A673 (cell line): ENCODE measurements around the gene NPC2. TPM values are rescaled to one million over a fixed set of nuclear protein-coding genes. Genes with fewer than 3 reads are reported as not detected.
"Not testable (repeated sequence)": the region's sequence is repeated elsewhere in the genome, so short reads cannot be mapped to it uniquely, and the experiment has no call there.

Source experiments
- BruUV-seq: library from RNA; stranded (reverse); fragments of 400-500 nt; replicated peaks from 2 replicates; lab custom pipeline; 2021; lab: Mats Ljungman, UMichigan
- CTCF ChIA-PET: fragments of 300-600 bp; sonication (Branson Sonifier 250); formaldehyde crosslinking; loops from one replicate; lab custom pipeline; 2022; ENCODE audit warnings: antibody characterized with exemption; lab: Charles Lee
- POLR2A ChIA-PET: fragments of 300-600 bp; sonication (Branson Sonifier 250); formaldehyde crosslinking; loops from one replicate; lab custom pipeline; 2022; ENCODE audit warnings: antibody characterized with exemption; ENCODE audit not compliant: low non-redundant PET; lab: Charles Lee
- DNase-seq: peaks from one replicate; pipeline ENCODE4 v3.0.0-alpha.2; 2015; ENCODE audit warnings: low spot score
- H3K27ac ChIP-seq: fragments of 200-600 bp; sonication (generic); 2 replicates; pipeline ENCODE4 v1.5.1; 2016; ENCODE audit warnings: mixed run types, low read depth, mild to moderate bottlenecking, mixed read lengths, antibody characterized with exemption, low read length; ENCODE audit not compliant: poor library complexity, severe bottlenecking
- H3K27me3 ChIP-seq: fragments of 200-600 bp; sonication (generic); replicated peaks from 2 replicates; pipeline ENCODE4 v1.6.1; 2017; ENCODE audit warnings: mixed run types, low read depth, mild to moderate bottlenecking, mixed read lengths, antibody characterized with exemption, low read length; ENCODE audit not compliant: insufficient read depth, poor library complexity
- H3K36me3 ChIP-seq: fragments of 200-600 bp; sonication (generic); 2 replicates; pipeline ENCODE4 v1.6.1; 2016; ENCODE audit warnings: mixed run types, mild to moderate bottlenecking, mixed read lengths, antibody characterized with exemption, low read length; ENCODE audit not compliant: insufficient read depth, poor library complexity, severe bottlenecking
- H3K4me1 ChIP-seq: fragments of 200-600 bp; sonication (generic); 2 replicates; pipeline ENCODE4 v1.6.1; 2017; ENCODE audit warnings: mixed run types, mild to moderate bottlenecking, mixed read lengths, antibody characterized with exemption, low read length; ENCODE audit not compliant: insufficient read depth, poor library complexity, severe bottlenecking
- H3K4me3 ChIP-seq: fragments of 200-600 bp; sonication (generic); 2 replicates; pipeline ENCODE4 v1.5.1; 2016; ENCODE audit warnings: low read depth, mixed run types, mild to moderate bottlenecking, mixed read lengths, low read length; ENCODE audit not compliant: poor library complexity, severe bottlenecking
- H3K9me3 ChIP-seq: fragments of 200-600 bp; sonication (generic); 2 replicates; pipeline ENCODE4 v1.6.1; 2016; ENCODE audit warnings: mixed run types, low read depth, mild to moderate bottlenecking, mixed read lengths, antibody characterized with exemption, low read length; ENCODE audit not compliant: poor library complexity, severe bottlenecking
- EZH2 ChIP-seq: fragments of 200-600 bp; sonication (generic); IDR thresholded peaks from 2 replicates; pipeline ENCODE4 v1.6.1; 2017; ENCODE audit warnings: borderline replicate concordance, low read depth, mild to moderate bottlenecking, mixed read lengths, antibody characterized with exemption, low read length; ENCODE audit not compliant: poor library complexity, severe bottlenecking
- intact Hi-C: fragments of 100-400 bp; cut with micrococcal nuclease; formaldehyde crosslinking; loops from one replicate; pipeline ENCODE4 v1.10.0; 2022; ENCODE audit not compliant: unreplicated experiment
- total RNA-seq: library from RNA; stranded (reverse); gene quantifications from 2 replicates; pipeline ENCODE4 v1.2.3, GENCODE V29; 2021
- TF ChIP-seq, protein P1 (sequence below): fragments of 300-800, 200-600 bp; sonication (generic); conservative IDR thresholded peaks from 2 replicates; pipeline ENCODE4 v1.5.1; 2017; ENCODE audit warnings: low read depth, mild to moderate bottlenecking, antibody characterized with exemption, low read length, moderate library complexity, mixed read lengths

NPC2 gene
- total RNA-seq, 1 experiment from 2014 or later = 68.8 TPM

DNA sequence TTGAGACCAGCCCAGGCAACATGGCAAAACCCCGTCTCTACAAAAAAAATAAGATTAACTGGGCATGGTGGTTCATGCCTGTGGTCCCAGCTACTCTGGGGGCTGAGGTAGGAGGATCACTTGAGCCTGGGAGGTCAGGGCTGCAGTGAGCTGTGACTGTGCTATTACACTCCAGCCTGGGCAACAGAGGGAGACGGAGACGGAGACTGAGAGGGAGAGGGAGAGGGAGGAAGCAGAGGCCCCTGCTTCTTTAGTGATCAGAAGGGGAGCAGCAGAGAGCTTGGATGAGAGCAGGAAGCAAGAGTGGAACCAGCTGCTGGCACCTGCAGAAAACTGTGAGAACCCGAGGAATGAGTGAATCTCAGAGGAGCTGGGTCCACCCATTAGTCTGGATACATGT, 46.4 kb upstream of the NPC2 start:
- intact Hi-C loops = no loop called here
- no peak for TF ChIP-seq EZH2
- TF ChIP-seq, protein P1, sequence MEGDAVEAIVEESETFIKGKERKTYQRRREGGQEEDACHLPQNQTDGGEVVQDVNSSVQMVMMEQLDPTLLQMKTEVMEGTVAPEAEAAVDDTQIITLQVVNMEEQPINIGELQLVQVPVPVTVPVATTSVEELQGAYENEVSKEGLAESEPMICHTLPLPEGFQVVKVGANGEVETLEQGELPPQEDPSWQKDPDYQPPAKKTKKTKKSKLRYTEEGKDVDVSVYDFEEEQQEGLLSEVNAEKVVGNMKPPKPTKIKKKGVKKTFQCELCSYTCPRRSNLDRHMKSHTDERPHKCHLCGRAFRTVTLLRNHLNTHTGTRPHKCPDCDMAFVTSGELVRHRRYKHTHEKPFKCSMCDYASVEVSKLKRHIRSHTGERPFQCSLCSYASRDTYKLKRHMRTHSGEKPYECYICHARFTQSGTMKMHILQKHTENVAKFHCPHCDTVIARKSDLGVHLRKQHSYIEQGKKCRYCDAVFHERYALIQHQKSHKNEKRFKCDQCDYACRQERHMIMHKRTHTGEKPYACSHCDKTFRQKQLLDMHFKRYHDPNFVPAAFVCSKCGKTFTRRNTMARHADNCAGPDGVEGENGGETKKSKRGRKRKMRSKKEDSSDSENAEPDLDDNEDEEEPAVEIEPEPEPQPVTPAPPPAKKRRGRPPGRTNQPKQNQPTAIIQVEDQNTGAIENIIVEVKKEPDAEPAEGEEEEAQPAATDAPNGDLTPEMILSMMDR = no peak
- CTCF ChIA-PET = no interaction called here
- BruUV-seq = no TSS peak
- DNase-seq = no peak
- Histone ChIP-seq H3K36me3 (no peaks in the 10 kb centered on the region), H3K27me3 (no peaks in the 10 kb centered on the region), H3K4me3 (no peak overlapping the region), H3K27ac (no peak overlapping the region), H3K4me1 (no peaks in the 10 kb centered on the region), H3K9me3 (no peaks in the 10 kb centered on the region)
- POLR2A ChIA-PET = no interaction called here

DNA sequence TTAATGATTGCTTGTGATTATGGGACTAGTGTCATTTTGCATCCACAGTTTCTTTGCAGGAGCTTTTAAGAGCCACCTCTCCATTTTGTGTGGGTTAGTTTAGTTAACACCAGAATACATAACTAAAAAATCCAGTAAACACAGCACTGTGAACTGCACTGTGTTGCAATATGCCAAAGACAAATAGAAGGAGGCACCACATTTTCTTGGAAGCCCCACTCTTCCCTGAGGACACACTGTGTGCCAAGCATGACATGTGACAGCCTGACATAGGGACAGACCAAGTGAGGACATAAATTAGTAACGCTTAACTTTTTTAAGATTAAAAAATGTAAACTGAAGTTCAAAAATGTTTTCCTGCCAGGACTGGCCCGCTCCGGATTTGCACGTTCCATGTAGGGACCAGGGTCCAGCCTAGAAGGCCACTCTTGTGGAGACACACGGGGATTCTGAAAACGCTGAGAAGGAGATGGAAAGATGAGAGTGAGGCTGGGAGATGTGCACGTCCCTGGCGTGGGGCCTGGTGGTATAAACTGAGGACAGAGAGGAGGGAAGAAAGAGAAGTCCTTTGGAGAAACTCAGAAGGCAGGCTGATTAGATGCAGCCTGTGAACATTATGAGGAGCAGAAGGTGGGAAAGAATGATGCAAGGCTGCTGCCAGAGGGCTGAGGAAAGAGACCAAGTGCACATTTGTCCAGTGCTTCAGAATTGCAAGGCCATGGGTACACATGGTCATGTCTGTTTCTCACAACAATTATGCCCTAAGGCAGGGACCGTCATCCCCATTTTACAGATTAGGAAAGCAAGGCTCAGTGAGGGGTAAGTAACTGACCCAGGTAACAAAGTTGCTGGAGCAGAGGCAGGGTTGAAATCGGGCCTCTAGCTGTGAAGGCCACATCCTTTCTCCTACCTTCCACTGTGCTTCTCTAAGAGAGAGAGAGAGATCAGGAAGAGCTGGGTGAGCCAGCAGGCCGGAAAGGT, 45.6 kb upstream of the NPC2 start:
- no peaks in the 10 kb centered on the region for H3K36me3 ChIP-seq
- ChIA-PET CTCF (no interaction called here), POLR2A (no interaction called here)
- no TSS peak for BruUV-seq
- no peak for DNase-seq
- no peaks in the 10 kb centered on the region for H3K9me3 ChIP-seq
- H3K4me3 ChIP-seq = no peak overlapping the region
- no peak for TF ChIP-seq EZH2
- TF ChIP-seq, protein P1 = no peak
- H3K27me3 ChIP-seq = no peaks in the 10 kb centered on the region
- no peak overlapping the region for H3K27ac ChIP-seq
- intact Hi-C loops = no loop called here
- no peaks in the 10 kb centered on the region for H3K4me1 ChIP-seq

DNA sequence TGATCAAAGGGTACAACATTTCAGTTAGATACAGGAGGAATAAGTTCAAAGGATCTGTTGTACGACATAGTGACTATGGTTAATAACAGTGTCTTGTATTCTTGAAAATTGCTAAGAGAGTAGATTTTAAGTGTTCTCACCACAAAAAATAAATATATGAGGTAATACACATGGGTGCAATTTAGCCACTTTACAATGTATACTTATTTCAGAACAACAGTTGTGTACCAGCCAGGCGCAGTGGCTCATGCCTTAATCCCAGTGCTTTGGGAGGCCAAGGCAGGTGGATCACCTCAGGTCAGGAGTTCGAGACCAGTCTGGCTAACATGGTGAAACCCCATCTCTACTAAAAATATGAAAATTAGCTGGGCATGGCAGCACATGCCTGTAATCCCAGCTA, 43.2 kb upstream of the NPC2 start:
- H3K36me3 ChIP-seq, POLR2A ChIA-PET, BruUV-seq, DNase-seq, H3K27me3 ChIP-seq, H3K4me3 ChIP-seq, H3K27ac ChIP-seq, intact Hi-C loops, H3K4me1 ChIP-seq, CTCF ChIA-PET, H3K9me3 ChIP-seq: not testable (repeated sequence)
